ENCODE measurements around the gene COL11A1.
"Not testable (repeated sequence)": the region's sequence is repeated elsewhere in the genome, so short reads cannot be mapped to it uniquely, and the experiment has no call there.

COL11A1 gene

DNA sequence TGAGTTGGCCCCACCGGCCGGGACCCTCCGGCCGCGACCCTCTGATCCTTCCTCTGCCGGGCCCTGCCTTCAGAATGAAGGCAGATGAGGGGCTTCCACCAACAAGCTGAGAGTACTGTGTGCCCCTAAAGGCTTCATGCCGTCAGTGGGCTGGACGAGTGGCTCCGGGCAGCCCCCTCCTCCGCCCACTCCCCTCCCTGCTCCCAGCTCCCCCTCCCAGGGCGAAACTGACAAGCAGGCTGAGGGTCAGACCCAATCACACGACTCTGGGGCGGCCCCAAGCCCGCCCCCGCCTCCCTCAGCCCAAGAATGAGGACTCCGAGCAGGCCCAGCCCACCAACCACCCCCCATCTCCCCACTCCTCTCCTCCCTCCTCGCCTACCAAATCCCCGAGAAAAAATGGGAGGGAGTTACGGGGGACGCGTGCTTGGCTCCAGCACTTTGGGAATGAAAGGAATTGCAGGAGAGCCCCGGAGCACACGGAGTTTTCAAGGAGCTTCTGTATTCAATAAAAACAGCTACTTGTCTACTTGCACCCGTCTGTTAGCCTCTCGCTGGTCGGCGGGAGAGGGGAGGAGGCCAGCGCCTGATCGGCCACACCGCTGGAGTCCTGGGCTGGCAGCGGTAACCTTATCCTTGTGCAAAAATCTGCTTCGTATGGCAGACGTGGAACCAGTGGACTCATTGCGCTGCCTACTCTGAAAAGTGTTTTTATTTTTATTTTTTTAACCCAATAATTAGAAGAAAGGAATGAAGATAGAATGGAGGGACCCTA is at the start of gene COL11A1:
Gene COL11A1, minus strand, starts transcription at position 147 of the 775 bp plus-strand sequence. CDS start 344 bp downstream, outside the sequence.
- DNase-seq (ENCODE audit: low read depth) = no peak

DNA sequence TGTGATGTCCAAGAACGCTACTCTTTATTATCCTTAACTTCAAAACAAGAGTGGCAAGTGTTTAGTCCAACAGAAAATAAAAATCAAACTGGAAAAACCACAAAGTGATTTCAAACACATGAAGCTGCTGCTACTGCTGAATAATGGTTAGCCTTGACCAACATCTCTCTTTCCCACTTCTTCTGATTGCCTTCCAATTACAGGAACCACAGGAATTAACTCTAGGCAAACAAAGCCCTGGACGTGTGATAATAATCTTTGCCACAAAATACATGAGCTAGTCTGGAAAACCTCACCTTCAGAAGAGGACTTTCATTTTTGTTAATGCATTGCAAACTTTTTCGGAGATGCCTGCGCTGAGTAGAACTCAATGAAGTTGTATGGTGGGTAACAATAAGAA is 48.6 kb upstream of the COL11A1 start:
- DNase-seq (ENCODE audit: low read depth) = no peak

DNA sequence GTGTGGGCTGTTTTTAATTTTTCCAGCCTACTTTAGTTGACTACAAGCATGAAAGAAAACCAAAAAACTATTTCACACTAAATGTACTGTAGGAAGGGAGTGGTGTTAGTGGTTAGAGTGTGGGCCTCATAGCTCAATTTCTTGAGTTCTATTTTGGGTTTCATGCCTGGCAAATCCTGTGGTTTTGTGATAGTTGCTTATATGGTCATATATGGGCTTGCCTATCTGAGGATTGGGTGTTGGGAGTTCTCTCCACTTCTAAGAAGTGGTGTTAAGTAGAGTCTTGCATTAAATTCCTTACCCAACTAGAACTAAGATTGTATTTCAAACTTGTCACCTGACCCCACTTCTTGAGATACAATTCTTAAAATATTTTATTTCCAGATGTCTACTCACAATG is 37.8 kb upstream of the COL11A1 start:
- DNase-seq (ENCODE audit: low read depth) = no peak

DNA sequence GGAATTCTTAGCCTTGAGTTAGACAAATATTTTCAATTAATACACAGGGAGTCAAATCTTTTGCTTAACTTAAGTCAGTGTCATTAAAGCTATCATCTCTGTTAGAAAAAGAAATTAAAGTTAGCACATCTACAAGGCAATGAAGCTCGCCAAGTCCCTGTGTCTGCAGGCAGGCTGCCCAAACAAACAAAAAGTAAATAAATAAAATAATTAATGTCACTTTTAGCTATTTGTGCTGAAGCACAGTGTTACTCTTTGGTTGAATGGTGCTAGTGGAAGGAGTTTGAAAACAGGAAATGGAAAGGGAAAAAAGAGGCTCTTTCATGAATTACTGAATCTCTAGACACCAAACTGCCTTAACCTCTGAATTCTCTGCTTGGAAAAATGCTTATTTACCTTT is 37.1 kb upstream of the COL11A1 start:
- DNase-seq (ENCODE audit: low read depth) = no peak

DNA sequence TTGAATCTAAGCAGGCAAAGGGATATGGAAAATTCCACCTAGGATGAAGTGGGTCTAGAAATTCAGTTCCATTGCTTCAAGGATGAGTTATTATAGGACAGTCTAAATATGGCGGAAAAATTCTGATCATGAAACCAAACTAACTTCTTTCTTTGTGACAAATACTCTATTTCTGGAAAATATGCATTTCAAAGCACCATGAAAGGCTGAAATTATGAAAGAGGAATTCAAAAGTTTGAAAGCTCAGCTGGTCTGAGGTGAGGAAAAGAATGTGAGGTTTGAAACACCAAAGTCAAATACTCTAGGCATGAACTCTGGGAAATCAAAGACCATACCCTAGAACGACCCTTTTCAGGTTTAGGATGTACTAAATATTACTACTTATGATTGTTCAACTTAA is 36.4 kb upstream of the COL11A1 start:
- no peak for DNase-seq (ENCODE audit: low read depth)

DNA sequence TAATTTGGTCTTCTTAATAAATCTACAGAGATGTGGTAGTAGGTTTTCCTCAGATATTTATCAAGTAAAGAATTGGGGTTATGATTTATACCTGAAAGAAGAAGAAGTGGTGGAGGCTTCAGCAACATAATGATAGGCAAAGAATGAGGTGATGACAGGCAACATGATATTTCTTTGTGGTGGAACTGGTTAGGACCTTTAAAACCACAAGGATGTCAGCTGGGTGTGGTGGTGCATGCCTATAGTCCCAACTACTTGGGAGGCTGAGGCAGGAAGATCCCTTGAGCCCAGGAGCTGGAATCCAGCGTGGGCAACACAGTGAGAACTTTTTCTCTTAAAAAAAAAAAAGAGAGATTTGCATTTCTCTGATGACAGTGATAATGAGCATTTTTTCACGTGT is 34.1 kb upstream of the COL11A1 start:
- DNase-seq (ENCODE audit: low read depth) = no peak

DNA sequence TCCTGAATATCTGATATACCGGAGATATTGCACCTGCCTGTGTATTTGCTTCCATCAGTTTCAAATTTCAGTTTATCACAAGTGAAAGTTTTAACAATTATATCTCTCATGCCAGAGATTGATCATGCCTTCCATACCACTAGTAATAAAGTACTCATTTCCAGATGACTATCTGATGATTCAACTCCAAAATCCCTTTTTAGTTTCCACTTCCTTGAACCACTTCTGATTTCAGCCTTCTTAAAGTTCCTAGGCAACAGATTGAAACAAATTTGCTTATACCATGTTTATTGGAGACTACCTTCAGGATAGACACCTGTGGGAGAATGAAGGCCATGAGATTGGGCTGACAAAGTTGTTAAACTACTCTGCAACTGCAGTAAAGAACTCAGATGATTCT is 21.5 kb upstream of the COL11A1 start:
- DNase-seq (ENCODE audit: low read depth) = no peak

DNA sequence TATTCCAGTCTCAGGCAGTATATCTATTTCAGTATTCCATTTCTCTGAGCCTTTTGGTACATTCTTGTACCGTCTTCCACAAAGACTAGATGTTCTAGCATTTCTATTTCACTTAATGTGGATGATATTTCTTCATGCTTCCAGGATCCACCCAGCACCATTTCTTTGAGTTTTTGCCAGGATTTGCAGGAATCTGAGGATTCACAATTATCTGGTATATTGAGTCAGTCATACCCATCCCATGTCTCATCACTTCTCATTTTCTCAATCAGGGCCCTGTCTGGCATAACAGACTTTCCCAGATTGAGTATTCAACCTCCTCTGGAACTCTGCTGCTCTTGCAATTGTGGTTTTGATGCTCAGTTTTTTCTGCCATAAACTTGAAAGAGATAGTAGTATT is 20.9 kb upstream of the COL11A1 start:
- no peak for DNase-seq (ENCODE audit: low read depth)

DNA sequence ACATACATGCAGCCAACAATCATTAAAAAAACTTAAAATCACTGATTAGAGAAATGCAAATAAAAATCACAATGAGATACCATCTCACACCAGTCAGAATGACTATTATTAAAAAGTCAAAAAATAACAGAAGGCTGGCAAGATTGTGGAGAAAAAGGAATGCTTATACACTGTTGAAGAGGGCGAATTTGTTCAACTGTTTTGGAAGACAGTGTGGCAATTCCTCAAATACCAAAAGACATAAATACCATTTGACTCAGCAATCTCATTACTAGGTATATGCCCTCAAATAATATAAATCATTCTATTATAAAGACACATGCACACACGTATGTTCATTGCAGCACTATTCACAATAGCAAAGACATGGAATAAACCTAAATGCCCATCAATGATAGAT is 19.9 kb upstream of the COL11A1 start:
- not testable (repeated sequence) for DNase-seq (ENCODE audit: low read depth)

DNA sequence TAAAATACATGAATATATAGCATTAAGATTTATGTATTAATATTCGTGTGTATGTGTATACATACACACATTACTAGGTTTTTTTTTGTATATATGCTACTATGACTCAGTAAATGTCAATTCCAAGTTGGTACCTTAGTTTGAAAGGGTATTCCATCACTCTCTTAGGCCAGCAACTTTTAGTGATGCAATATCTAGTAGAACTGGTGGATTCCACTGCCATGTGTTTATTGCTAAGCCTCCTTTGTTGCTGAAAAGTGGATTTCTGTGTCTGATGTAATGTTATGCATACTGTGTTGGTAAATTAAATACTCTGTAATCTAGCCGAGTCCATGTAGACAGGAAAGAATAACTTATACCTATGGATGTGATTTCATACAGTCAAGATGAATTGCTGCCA is 16.9 kb upstream of the COL11A1 start:
- no peak for DNase-seq (ENCODE audit: low read depth)

DNA sequence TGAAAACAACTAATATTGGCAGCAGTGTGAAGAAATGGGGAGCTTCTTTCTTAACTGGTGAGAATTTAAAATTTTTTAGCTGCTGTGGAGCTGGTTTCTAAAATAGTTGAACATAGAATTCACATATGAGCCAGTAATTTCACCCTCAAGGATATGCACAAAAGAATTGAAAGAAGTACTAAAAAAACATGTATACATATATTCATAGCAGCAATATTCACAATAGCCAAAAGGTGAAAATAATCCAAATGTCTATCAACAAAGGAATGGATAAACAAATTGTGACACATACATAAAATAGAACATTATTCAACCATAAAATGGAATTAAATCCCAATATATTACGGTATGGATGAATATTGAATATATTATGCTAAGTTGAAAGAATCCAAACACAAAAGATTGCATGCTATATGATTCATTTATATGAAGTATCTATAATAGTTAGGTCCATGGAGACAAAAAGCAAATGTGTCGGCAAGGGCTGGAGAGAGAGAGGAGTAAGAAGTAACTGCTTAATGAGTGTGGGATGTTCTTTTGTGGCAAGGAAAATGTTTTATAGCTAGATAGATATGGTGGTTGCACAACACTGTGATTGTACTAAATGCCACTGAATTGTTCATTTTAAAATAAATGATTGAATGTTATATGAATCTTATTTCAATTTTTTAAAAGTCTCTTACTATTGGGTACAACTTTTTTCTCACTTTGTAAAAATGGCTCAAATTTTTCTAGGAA is 14.8 kb upstream of the COL11A1 start:
- DNase-seq (ENCODE audit: low read depth) = no peak

DNA sequence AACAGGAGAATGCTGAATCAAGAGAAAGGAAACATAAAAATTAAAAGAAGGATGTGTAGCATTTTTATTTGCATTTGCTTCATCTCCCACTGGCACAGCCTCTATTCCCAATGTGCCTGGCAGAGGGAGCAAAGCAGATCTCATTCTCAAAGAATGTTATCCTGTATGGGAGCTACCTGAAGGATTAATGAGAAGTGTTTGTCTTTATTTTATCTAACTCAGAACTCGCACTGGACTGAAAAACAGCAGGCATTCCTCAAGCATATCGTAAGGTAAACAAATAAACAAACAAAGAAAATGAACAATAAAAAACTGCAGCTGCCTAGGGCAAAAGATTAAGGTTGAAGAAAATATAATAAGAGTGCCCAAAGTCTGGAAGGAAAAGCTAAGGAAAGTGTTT is 12.7 kb upstream of the COL11A1 start:
- DNase-seq (ENCODE audit: low read depth) = no peak

DNA sequence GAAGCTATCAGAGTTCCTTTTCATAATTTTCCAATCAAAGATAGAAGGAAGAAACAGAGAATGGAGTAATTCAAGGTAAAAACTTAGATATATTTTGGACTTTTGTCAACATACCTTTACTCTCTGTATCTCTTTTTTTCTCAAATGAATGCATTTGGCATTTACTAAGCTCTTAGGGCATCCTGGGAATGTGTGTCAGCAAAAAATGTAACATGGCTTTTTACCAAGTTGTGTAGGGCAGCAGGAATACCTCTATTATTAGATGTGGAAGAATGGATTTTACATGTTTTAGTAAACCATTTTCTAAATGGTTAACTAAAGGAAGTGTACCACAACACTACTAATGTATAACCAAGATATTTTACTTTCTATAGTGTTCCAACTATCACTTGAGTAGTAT is 4.2 kb upstream of the COL11A1 start:
- DNase-seq (ENCODE audit: low read depth) = no peak

DNA sequence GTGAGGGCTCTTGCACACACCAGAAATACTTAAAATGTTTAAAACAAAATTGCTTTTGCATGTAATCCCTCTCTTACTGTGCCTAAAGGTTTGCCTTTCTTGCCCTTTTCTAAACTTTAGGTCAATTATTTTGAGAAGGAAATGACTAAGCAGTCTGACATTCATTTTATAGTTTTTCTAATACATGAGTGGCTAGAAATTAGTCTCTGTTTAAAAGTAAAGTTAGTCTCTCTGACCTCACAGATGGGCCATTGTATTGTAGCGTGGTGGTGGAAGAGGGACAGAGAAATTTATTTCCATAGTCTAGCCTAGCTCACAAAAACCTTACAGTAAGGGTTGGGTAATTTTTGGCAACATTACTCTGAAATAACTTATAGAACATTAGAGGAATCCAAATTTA is 3.6 kb upstream of the COL11A1 start:
- no peak for DNase-seq (ENCODE audit: low read depth)

DNA sequence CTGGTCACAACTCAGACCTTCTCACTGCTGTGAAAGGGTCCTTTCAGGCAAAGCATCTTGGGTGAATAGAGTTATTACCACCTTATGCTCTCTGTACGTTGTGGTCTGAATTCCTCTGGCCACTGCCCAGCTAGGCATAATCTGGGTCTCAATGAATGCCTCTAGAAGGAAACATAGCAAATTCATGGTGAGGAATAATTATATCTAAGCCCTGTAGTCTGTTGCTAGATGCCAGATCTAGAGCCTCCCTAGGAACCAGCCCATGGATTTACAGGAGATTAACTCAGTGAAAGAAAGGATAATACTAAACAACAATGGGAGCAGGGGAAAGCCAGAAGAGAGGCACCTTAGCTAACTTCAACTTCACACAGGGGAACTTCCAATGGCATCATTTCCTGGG is 2.4 kb upstream of the COL11A1 start:
- DNase-seq (ENCODE audit: low read depth) = no peak

DNA sequence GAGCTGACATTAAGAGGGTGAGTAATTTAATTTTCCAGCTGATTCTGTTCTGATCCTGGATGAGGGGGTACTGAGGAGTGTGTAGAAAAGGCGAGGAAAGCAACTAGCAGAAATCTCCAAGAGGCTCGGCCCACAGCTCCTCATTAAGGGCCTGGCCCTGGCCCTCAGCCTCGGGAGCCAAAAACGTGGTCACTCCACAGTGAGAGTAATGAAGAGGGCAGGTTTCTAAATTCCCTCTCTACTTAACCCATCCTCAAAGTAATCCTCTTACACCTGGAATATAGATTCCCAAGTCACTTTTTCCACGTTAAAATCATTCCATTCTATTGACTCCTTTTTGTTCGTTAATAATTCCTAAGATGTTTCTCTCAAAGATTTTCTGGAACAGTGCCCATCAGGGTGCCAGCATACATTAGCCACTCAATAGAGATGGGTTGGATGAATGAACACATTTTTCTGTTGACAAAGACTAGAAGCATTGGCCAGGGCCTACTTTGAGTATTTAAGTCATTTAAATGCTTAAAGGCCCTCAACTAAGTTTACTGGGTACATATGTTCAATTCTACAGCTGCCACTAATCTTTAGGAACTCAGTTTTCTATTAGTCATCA is 1.1 kb upstream of the COL11A1 start:
- DNase-seq (ENCODE audit: low read depth) = no peak

DNA sequence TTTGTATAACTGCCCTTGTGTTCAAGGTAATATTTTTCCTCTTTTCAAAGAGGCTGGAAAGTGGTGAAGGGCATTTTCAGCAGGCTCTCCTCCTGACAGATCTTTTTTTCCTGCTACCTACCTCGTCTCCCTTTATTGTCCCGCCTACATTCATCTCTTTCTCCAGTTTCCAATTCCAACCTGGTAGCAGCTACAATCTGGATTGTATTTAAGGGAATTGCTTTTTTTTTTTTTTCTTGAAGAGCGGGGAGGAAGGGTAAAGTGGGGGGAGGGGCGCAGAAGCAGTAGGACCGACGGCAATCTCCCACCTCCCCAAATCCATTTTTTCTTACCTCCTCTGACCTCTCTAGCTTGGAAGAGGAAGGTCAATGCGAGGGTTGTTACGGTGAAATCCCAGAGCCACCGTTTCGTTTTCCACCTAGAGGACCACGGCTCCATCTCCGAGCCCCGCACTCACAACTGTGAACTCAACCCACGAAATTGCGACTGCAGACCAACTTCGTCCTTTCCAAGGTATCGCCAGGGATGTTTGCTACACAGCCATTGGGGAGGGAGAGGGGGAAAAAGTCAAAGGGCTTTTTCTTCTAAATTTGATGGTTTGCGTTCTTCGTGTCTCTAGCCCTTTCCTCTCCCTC is 464 bp downstream of the COL11A1 start:
- no peak for DNase-seq (ENCODE audit: low read depth)

DNA sequence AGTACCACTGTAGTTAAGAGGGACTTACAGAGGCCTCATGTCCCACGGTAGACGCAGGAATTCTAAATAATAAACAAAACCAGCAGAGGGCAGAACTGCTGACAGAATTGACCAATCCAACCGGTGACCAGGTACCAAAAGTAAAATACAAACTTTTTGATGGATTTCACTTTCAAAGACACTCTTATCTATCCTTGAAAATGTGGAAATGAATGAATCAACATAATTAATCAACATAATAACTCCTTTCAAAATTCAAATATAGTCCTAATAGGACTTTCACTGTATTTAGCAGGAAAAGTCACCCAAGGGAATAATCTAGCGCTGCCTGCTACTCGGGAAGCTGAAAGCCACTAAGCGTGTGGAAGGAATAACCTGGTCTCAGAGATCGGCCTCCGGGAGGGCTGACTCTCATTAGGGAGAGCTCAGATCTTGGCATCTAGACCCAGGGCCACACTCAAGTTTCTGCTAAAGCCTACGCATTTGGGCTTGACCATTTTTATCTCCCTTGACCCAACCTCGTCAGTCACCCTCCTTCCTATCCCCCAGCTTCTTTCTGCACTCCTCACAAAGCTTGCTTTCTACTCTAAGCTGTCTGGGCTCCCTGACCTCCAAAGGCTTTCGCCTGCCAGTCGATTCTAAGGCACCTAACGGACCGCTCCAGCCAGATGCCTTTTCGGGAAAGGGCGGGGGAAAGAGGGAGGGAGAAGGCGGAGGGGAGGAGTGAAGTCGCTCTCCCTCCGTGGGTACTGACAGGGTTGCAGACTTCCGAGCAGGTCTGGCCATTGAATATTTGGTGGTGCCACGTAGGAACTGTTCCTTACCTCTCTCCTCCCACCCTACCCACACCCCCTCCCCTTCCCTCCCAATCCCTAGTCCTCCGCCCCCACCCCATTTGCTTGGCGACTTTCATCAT is 1.6 kb downstream of the COL11A1 start:
- DNase-seq (ENCODE audit: low read depth) = no peak

DNA sequence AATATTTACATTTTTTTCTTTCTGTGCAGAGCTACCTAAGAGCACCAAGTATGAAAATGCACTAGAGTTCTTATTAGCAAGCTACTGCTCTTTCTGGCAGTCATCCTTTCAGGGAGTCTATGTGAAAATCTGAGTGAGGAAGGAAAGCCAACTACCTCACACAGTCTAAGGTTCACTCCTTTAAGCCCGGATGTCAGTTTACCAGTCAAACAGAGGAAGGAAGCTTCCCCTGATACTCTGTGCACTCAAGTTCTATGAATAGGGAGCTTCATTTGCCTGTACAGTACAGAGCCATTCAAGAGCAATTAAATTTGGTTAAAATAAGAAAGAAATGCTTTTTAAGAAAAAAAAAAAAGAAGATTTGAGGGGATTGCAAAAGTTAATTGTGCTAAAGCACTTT is 6.9 kb downstream of the COL11A1 start:
- DNase-seq (ENCODE audit: low read depth) = no peak

DNA sequence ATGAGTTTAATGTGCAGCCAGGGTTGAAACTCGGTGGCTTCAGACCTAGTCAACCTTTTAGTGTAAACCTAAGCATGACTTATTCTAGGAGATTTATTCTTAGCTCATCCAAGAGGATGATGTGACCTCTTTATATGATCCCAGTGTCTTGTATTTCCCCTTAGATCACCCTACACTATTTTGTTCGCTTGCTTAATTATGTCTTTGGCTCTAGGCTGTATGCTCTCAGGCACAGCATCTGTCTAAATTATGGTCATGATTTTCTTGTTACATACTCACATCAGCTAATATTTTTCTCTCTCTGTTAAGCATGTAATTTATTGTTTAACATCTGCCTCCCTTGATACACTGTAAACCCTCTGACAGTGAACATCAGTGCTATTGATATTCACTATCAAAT is 19.1 kb downstream of the COL11A1 start:
- no peak for DNase-seq (ENCODE audit: low read depth)

DNA sequence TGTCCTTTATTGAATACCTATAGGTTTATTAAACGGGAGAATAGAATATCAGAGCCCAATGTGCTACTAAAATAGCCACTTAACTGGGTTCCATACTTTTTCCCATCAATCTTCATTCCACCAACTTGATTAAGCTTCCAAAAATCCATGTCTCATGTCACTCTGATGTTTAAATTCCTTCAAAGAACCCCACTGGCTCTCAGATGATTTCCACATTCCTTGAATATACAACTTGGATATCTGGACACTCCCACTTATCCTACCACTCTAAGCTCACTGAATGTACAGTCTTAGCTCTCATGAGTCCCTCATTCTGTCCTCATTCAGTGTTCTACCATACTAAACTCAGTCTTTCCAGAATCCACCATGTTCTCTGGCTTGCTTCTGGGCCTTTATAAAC is 21.1 kb downstream of the COL11A1 start:
- no peak for DNase-seq (ENCODE audit: low read depth)

DNA sequence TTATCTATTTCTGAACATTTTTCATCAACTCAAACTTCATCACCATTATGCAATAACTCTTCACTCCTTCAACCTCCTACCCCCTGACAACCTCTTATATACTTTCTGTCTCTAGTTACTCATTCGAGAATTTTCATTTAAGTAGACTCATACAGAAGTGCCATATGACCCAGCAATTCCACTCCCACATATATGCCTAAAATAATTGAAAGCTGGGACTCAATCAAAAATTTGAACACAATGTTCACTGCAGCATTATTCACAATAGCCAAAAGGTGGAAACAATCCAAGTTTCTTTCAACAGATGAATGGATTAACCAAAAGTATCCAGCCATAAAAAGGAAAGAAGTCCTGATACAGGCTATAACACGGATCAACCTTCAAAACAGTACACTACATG is 24.1 kb downstream of the COL11A1 start:
- no peak for DNase-seq (ENCODE audit: low read depth)
